IMR-90 (cell line): ENCODE results near the gene NEK6. TPM values are rescaled to one million over a fixed set of nuclear protein-coding genes. Genes with fewer than 3 reads are reported as not detected.

Experiments used
- ATAC-seq: fragments of 200-7000 bp; cut with Tn5 transposase; 2 replicates; pipeline ENCODE4 v1.9.1; 2020; ENCODE audit warnings: low read depth, mild to moderate bottlenecking, moderate library complexity
- BruUV-seq: library from RNA; stranded (reverse); fragments of 400-500 nt; replicated peaks from 2 replicates; lab custom pipeline; 2021; lab: Mats Ljungman, UMichigan
- CTCF ChIA-PET: fragments of 300-600 bp; formaldehyde crosslinking; extraction: SDS; loops from one replicate; lab custom pipeline; 2021; ENCODE audit warnings: antibody characterized with exemption; lab: Yijun Ruan, JAX
- POLR2A ChIA-PET: fragments of 300-600 bp; sonication (Branson Sonifier 250); formaldehyde crosslinking; loops from one replicate; lab custom pipeline; 2022; ENCODE audit warnings: antibody characterized with exemption; ENCODE audit not compliant: unreplicated experiment; lab: Charles Lee
- DNase-seq: peaks from one replicate; pipeline ENCODE4 v3.0.0; 2013
- H2AFZ ChIP-seq: replicated peaks from 2 replicates; pipeline ENCODE3; 2013; ENCODE audit warnings: low read length, mild to moderate bottlenecking; ENCODE audit not compliant: poor library complexity
- H2AK5ac ChIP-seq: 2 replicates; pipeline ENCODE4 v1.6.1; 2013; ENCODE audit warnings: low read depth, low read length, inconsistent platforms
- H2AK9ac ChIP-seq: replicated peaks from 2 replicates; pipeline ENCODE3; 2013; ENCODE audit warnings: mild to moderate bottlenecking, low read depth, low read length, moderate library complexity; ENCODE audit not compliant: poor library complexity
- H2BK120ac ChIP-seq: 2 replicates; pipeline ENCODE4 v1.6.1; 2013; ENCODE audit warnings: low read depth, low read length, inconsistent platforms
- H2BK15ac ChIP-seq: 3 replicates; pipeline ENCODE4 v1.6.1; 2013; ENCODE audit warnings: low read depth, low read length, inconsistent platforms
- H2BK20ac ChIP-seq: 2 replicates; pipeline ENCODE4 v1.6.1; 2013; ENCODE audit warnings: low read depth, mild to moderate bottlenecking, inconsistent platforms, low read length, moderate library complexity
- H2BK5ac ChIP-seq: 2 replicates; pipeline ENCODE4 v1.6.1; 2013; ENCODE audit warnings: mild to moderate bottlenecking, low read depth, low read length, inconsistent platforms; ENCODE audit not compliant: poor library complexity, severe bottlenecking
- H3K14ac ChIP-seq: replicated peaks from 2 replicates; pipeline ENCODE4 v1.6.1; 2013; ENCODE audit warnings: low read depth, low read length, inconsistent platforms
- H3K18ac ChIP-seq: 2 replicates; pipeline ENCODE4 v1.6.1; 2013; ENCODE audit warnings: low read depth, low read length, control low read depth
- H3K23ac ChIP-seq: 2 replicates; pipeline ENCODE4 v1.6.1; 2013; ENCODE audit warnings: low read depth, low read length, inconsistent platforms
- H3K27ac ChIP-seq: 2 replicates; pipeline ENCODE4 v1.5.1; 2013; ENCODE audit warnings: mild to moderate bottlenecking, control low read depth, low read length; ENCODE audit not compliant: insufficient read depth
- H3K27me3 ChIP-seq: 2 replicates; pipeline ENCODE4 v1.6.1; 2013; ENCODE audit warnings: low read length; ENCODE audit not compliant: control insufficient read depth, insufficient read depth
- H3K36me3 ChIP-seq: 2 replicates; pipeline ENCODE4 v1.6.1; 2013; ENCODE audit warnings: low read length, mixed read lengths; ENCODE audit not compliant: control insufficient read depth, insufficient read depth
- H3K4ac ChIP-seq: 2 replicates; pipeline ENCODE4 v1.6.1; 2013; ENCODE audit warnings: low read depth, low read length, inconsistent platforms
- H3K4me1 ChIP-seq: 2 replicates; pipeline ENCODE4 v1.6.1; 2013; ENCODE audit warnings: low read length, mixed read lengths; ENCODE audit not compliant: control insufficient read depth, insufficient read depth
- H3K4me2 ChIP-seq: 2 replicates; pipeline ENCODE4 v1.6.1; 2013; ENCODE audit warnings: low read depth, mild to moderate bottlenecking, control low read depth, low read length, moderate library complexity
- H3K4me3 ChIP-seq: 2 replicates; pipeline ENCODE4 v1.5.1; 2013; ENCODE audit warnings: low read depth, mild to moderate bottlenecking, control low read depth, low read length, moderate library complexity; ENCODE audit not compliant: insufficient read depth
- H3K56ac ChIP-seq: 2 replicates; pipeline ENCODE4 v1.6.1; 2013; ENCODE audit warnings: low read length, inconsistent platforms; ENCODE audit not compliant: insufficient read depth; ENCODE audit errors: extremely low read depth
- H3K79me1 ChIP-seq, 2 experiments: 2 replicates each; pipeline ENCODE4 v1.6.1; 2013; ENCODE audit warnings: low read length in 2 of 2, inconsistent platforms in 1 of 2, low read depth in 1 of 2
- H3K9ac ChIP-seq: 2 replicates; pipeline ENCODE4 v1.6.1; 2013; ENCODE audit warnings: low read depth, low read length, control low read depth
- H3K9me1 ChIP-seq: 2 replicates; pipeline ENCODE4 v1.6.1; 2013; ENCODE audit warnings: low read length, inconsistent platforms; ENCODE audit not compliant: insufficient read depth
- H3K9me3 ChIP-seq: 2 replicates; pipeline ENCODE4 v1.6.1; 2013; ENCODE audit warnings: low read length; ENCODE audit not compliant: control insufficient read depth, insufficient read depth
- H4K20me1 ChIP-seq: 2 replicates; pipeline ENCODE4 v1.6.1; 2013; ENCODE audit warnings: low read length, inconsistent platforms; ENCODE audit not compliant: insufficient read depth
- H4K5ac ChIP-seq: 2 replicates; pipeline ENCODE4 v1.6.1; 2013; ENCODE audit warnings: mild to moderate bottlenecking, low read depth, low read length, control low read depth
- H4K8ac ChIP-seq, 2 experiments: 2 replicates each; pipeline ENCODE4 v1.6.1; 2013; ENCODE audit warnings: low read depth in 2 of 2, low read length in 2 of 2, control low read depth in 1 of 2, inconsistent platforms in 1 of 2
- H4K91ac ChIP-seq: 2 replicates; pipeline ENCODE4 v1.6.1; 2013; ENCODE audit warnings: low read depth, low read length, inconsistent platforms; ENCODE audit not compliant: insufficient read depth
- BHLHE40 ChIP-seq: fragments of 150-350 bp; IDR thresholded peaks from 2 replicates; pipeline ENCODE4 v1.6.1; 2016; ENCODE audit warnings: mild to moderate bottlenecking, low read depth, low read length
- ELK1 ChIP-seq: fragments of 150-350 bp; IDR thresholded peaks from 2 replicates; pipeline ENCODE4 v1.6.1; 2016; ENCODE audit warnings: low read depth, mild to moderate bottlenecking, low read length, moderate library complexity, borderline replicate concordance
- FOS ChIP-seq: fragments of 150-350 bp; IDR thresholded peaks from 2 replicates; pipeline ENCODE4 v1.6.1; 2016; ENCODE audit warnings: low read depth, low read length
- MXI1 ChIP-seq: IDR thresholded peaks from 2 replicates; pipeline ENCODE4 v1.6.1; 2012; ENCODE audit warnings: low read depth, mild to moderate bottlenecking, low read length, moderate library complexity, borderline replicate concordance
- RCOR1 ChIP-seq: IDR thresholded peaks from 2 replicates; pipeline ENCODE4 v1.6.1; 2012; ENCODE audit warnings: mild to moderate bottlenecking, low read length, improper control_type of control experiment; ENCODE audit not compliant: insufficient replicate concordance
- SMC3 ChIP-seq: fragments of 150-350 bp; IDR thresholded peaks from 2 replicates; pipeline ENCODE4 v1.6.1; 2016; ENCODE audit warnings: low read depth, mild to moderate bottlenecking, antibody characterized with exemption, low read length, moderate library complexity
- USF2 ChIP-seq: fragments of 150-350 bp; IDR thresholded peaks from 2 replicates; pipeline ENCODE4 v1.6.1; 2017; ENCODE audit warnings: mild to moderate bottlenecking, antibody characterized with exemption, low read length, low read depth
- WGBS, 2 experiments: methylation state at CpG; one replicate each; pipeline versions ENCODE4 v1.1.5 to v1.1.7; 2013; ENCODE audit warnings: missing lambda C conversion rate in 2 of 2; ENCODE audit not compliant: insufficient read length in 1 of 2; ENCODE audit errors: extremely low coverage in 2 of 2; 5-methylcytosine and 5-hydroxymethylcytosine counted together
- dilution Hi-C: fragments of 300-500 bp; cut with HindIII; formaldehyde crosslinking; loops from one replicate; pipeline ENCODE4 v1.14.3; 2018; ENCODE audit warnings: low sequenced_read_pairs; ENCODE audit not compliant: unreplicated experiment
- in situ Hi-C: fragments of 300-500 bp; cut with MboI; formaldehyde crosslinking; loops from 3 replicates; pipeline ENCODE4 v1.14.3; 2019; ENCODE audit warnings: low sequenced_read_pairs, inconsistent platforms, mixed read lengths
- intact Hi-C: fragments of 100-400 bp; cut with micrococcal nuclease; formaldehyde crosslinking; loops from 2 replicates; pipeline ENCODE4 v1.10.0; 2022
- polyA plus RNA-seq, 3 experiments: library from polyadenylated mRNA; depleted of rRNA; stranded (reverse); fragments of >200 nt; gene quantifications; 2 replicates each; pipeline ENCODE4 v1.2.3, GENCODE V29; 2012; ENCODE audit warnings: low replicate concordance in 1 of 3
- total RNA-seq: library from RNA; depleted of rRNA; stranded (reverse); fragments of >200 nt; gene quantifications from 2 replicates; pipeline ENCODE4 v1.2.3, GENCODE V29; 2012

NEK6 gene
- total and polyA plus RNA-seq, 2 of the 4 experiments (the other 2 are of a cell fraction), result 79.9 to 112 TPM

- ChIA-PET POLR2A (no interaction called here), CTCF (interaction anchor here (0.9 kb wide), 1 partner anchor 28 kb away, joined by 3 read pairs; no protein-coding TSS in a partner anchor)
- Histone ChIP-seq H3K56ac (no peak overlapping the region), H2AK5ac (no peak overlapping the region), H4K5ac (no peak overlapping the region), H3K4me3 (no peak overlapping the region), H2AK9ac (no peak overlapping the region), H2AFZ (no peak overlapping the region), H3K27ac (no peak overlapping the region), H3K9me1 (peaks cover 42% of the 10 kb centered on the region), H4K91ac (no peak overlapping the region), H3K9ac (no peak overlapping the region), H3K36me3 (peaks cover 40% of the 10 kb centered on the region), H2BK20ac (no peak overlapping the region), H4K20me1 (peaks cover 88% of the 10 kb centered on the region), H3K23ac (no peak overlapping the region), H3K27me3 (no peaks in the 10 kb centered on the region), H3K4me2 (no peak overlapping the region), H3K18ac (no peak overlapping the region), H3K79me1 (peaks cover 26 to 95% of the 10 kb centered on the region in 2 experiments), H2BK15ac (no peak overlapping the region), H3K9me3 (no peaks in the 10 kb centered on the region), H4K8ac (no peak overlapping the region), H2BK5ac (no peak overlapping the region), H3K4ac (no peak overlapping the region), H2BK120ac (no peak overlapping the region), H3K14ac (no peak overlapping the region), H3K4me1 (peaks cover 9% of the 10 kb centered on the region)
- intact Hi-C loops (no loop called here), dilution Hi-C loops (no loop called here), in situ Hi-C loops (no loop called here)
- WGBS, 2 experiments, result no CpG with 5 or more reads among the region's 6 CpGs
- ATAC-seq (no peak), DNase-seq (no peak)
- no TSS peak for BruUV-seq
- TF ChIP-seq BHLHE40 (no peak), FOS (no peak), MXI1 (no peak), USF2 (no peak), RCOR1 (no peak), ELK1 (no peak), SMC3 (no peak)
Measured at GRCh38 chr9:124359426-124359825, 101.7 kb downstream of the NEK6 start.
